BJ (cell line): ENCODE data around the gene GABRP. TPM values are rescaled to one million over a fixed set of nuclear protein-coding genes. Genes with fewer than 3 reads are reported as not detected.

Source experiments
- CTCF ChIA-PET: fragments of 350-600 bp; formaldehyde crosslinking; extraction: SDS; loops from one replicate; lab custom pipeline; 2021; ENCODE audit warnings: antibody characterized with exemption, inconsistent platforms; lab: Yijun Ruan, JAX
- POLR2A ChIA-PET: fragments of 300-600 bp; sonication (Branson Sonifier 250); formaldehyde crosslinking; extraction: SDS; loops from one replicate; lab custom pipeline; 2021; ENCODE audit warnings: antibody characterized with exemption; lab: Charles Lee
- DNase-seq: peaks from one replicate; pipeline ENCODE4 v3.0.0-alpha.2; 2011; ENCODE audit warnings: low read depth
- H3K27me3 ChIP-seq: 2 replicates; pipeline ENCODE4 v1.6.0; 2011; ENCODE audit warnings: low read length; ENCODE audit not compliant: control insufficient read depth, insufficient read depth
- H3K36me3 ChIP-seq: 2 replicates; pipeline ENCODE4 v1.5.1; 2011; ENCODE audit warnings: low read length; ENCODE audit not compliant: control insufficient read depth, insufficient read depth
- H3K4me3 ChIP-seq: 2 replicates; pipeline ENCODE4 v1.5.1; 2011; ENCODE audit warnings: low read depth, mild to moderate bottlenecking, control low read depth, low read length
- polyA plus RNA-seq: library from polyadenylated mRNA; depleted of rRNA; stranded (reverse); fragments of >200 nt; gene quantifications from 2 replicates; pipeline ENCODE4 v1.2.3, GENCODE V29; 2011
- TF ChIP-seq, protein P1 (sequence below): IDR thresholded peaks from 2 replicates; pipeline ENCODE4 v1.5.1; 2011; ENCODE audit warnings: low read depth, mild to moderate bottlenecking, control low read depth, inconsistent platforms, low read length, moderate library complexity; ENCODE audit not compliant: insufficient read depth

GABRP gene
- polyA plus RNA-seq, 1 experiment, result not detected

- Histone ChIP-seq H3K27me3 (no peaks in the 10 kb centered on the region), H3K4me3 (no peak overlapping the region), H3K36me3 (no peaks in the 10 kb centered on the region)
- TF ChIP-seq, protein P1, sequence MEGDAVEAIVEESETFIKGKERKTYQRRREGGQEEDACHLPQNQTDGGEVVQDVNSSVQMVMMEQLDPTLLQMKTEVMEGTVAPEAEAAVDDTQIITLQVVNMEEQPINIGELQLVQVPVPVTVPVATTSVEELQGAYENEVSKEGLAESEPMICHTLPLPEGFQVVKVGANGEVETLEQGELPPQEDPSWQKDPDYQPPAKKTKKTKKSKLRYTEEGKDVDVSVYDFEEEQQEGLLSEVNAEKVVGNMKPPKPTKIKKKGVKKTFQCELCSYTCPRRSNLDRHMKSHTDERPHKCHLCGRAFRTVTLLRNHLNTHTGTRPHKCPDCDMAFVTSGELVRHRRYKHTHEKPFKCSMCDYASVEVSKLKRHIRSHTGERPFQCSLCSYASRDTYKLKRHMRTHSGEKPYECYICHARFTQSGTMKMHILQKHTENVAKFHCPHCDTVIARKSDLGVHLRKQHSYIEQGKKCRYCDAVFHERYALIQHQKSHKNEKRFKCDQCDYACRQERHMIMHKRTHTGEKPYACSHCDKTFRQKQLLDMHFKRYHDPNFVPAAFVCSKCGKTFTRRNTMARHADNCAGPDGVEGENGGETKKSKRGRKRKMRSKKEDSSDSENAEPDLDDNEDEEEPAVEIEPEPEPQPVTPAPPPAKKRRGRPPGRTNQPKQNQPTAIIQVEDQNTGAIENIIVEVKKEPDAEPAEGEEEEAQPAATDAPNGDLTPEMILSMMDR, result no peak
- ChIA-PET POLR2A (no interaction called here), CTCF (no interaction called here)
- DNase-seq, result no peak
Measured at GRCh38 chr5:170813231-170813630, 29.7 kb downstream of the GABRP start.

GRCh38 chr5:170817195-170817594 is 33.7 kb downstream of the GABRP start:
- POLR2A ChIA-PET, result no interaction called here
- H3K27me3 ChIP-seq, result no peaks in the 10 kb centered on the region

GRCh38 chr5:170818232-170818631 is 34.7 kb downstream of the GABRP start:
- peak; percentile 27 for DNase-seq
- no peaks in the 10 kb centered on the region for H3K27me3 ChIP-seq
- TF ChIP-seq, protein P1, result no peak
- CTCF ChIA-PET, result no interaction called here
- no peak overlapping the region for H3K4me3 ChIP-seq
- H3K36me3 ChIP-seq, result no peaks in the 10 kb centered on the region
- POLR2A ChIA-PET, result no interaction called here

More at GRCh38 chr5:170817195-170817594, 33.7 kb downstream of the GABRP start:
- no peak overlapping the region for H3K4me3 ChIP-seq
- DNase-seq, result no peak
- H3K36me3 ChIP-seq, result no peaks in the 10 kb centered on the region
- CTCF ChIA-PET, result interaction anchor here (1.6 kb wide), 1 partner anchor 72 kb away, joined by 3 read pairs; no protein-coding TSS in a partner anchor
- TF ChIP-seq, protein P1, result no peak

DNA sequence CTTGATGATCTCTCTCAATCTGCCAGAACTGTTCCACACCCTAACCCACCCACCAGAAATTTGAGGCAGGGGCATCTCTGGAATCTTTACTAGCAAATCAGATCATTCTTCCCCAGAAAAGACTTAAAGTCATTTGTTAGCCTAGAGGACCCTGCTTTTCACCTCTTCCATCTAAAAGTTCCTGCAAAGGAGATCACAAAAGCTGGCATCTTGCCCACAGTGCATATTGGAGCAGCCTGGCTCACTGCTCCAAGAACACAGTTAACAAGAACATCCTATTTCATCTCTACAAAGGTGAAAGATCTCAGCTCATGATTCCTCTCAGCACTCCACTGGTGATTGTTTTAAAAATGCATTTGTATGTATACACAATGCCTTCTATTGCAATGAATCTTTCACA is 36.3 kb downstream of the GABRP start:
- ChIA-PET POLR2A (no interaction called here), CTCF (interaction anchor here (0.7 kb wide), 1 partner anchor 11 kb away, joined by 3 read pairs; no protein-coding TSS in a partner anchor)
- Histone ChIP-seq H3K27me3 (no peaks in the 10 kb centered on the region), H3K36me3 (no peaks in the 10 kb centered on the region), H3K4me3 (no peak overlapping the region)
- TF ChIP-seq, protein P1, result no peak
- DNase-seq, result no peak

DNA sequence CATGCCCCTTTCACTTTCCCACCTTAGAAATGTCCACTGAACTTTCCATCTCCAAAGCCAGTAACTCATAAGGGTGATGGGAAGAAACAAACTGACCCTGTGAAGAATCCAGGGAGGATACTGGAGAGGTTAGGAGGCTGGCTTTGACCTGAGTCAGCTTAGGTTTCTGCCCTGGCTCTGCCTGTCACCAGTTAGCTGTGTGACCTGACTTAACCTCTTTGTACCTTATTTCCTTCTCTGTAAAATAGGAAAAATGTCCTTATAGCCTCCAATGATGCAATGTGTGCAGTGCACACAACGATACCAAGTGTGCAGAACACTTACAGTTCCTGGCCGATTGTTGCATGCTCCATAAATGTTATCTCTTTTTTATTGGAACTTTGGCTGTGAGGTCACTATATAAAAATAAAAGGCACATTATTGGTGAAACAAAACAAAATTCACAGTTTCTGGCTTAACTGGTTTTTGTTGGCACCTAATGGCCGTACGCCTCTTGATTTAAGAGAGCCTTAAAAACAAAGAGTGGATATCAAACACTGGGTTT is 37.8 kb downstream of the GABRP start:
- Histone ChIP-seq H3K27me3 (no peaks in the 10 kb centered on the region), H3K4me3 (no peak overlapping the region), H3K36me3 (no peaks in the 10 kb centered on the region)
- POLR2A ChIA-PET, result no interaction called here
- CTCF ChIA-PET, result no interaction called here
- DNase-seq, result no peak
- TF ChIP-seq, protein P1, result no peak
